Adrenal gland (tissue), 5 donors: ENCODE data around the gene MYH3.

Experiments used
- CTCF ChIP-seq, 6 experiments: fragments of 450-650 bp in 4 of 6; fragments of 200-600 bp in 2 of 6; sonication (generic) in 1 of 6; IDR thresholded peaks; 1 replicate in 5 of 6; 2 replicates in 1 of 6; pipeline versions ENCODE4 v1.5.1 to v1.8.0; 2016 to 2021; ENCODE audit warnings: antibody characterized with exemption in 6 of 6, mild to moderate bottlenecking in 2 of 6, moderate library complexity in 1 of 6
- POLR2A ChIP-seq, 2 donors: fragments of 450-650 bp; IDR thresholded peaks; one replicate each; pipeline ENCODE4 v1.6.1; 2017; ENCODE audit warnings: antibody characterized with exemption in 2 of 2, mild to moderate bottlenecking in 2 of 2, moderate library complexity in 1 of 2
- donor health status: DM: no; HTN: no; CAD: no.

- no peak for TF ChIP-seq CTCF (IDR thresholded peaks at IDR 0.05)
- no peak for TF ChIP-seq POLR2A (IDR thresholded peaks at IDR 0.05)
Observed at GRCh38 chr17:10623737-10624338, 33.3 kb downstream of the MYH3 start.
